ENCODE results near the gene SPAG4.

The SPAG4 gene

GRCh38 chr20:35626386-35627001 is 10.9 kb downstream of the SPAG4 start:
- no peaks in the 10 kb centered on the region for H3K27me3 ChIP-seq (ENCODE audit: control insufficient read depth, insufficient read depth, low read length)
- no peaks in the 10 kb centered on the region for H3K4me1 ChIP-seq (ENCODE audit: control insufficient read depth, insufficient read depth, low read length)
- H3K9me3 ChIP-seq (ENCODE audit: control insufficient read depth, insufficient read depth, low read length), result no peaks in the 10 kb centered on the region
- no peak overlapping the region for H3K27ac ChIP-seq (ENCODE audit: low read depth, low read length)
- H3K4me3 ChIP-seq (ENCODE audit: low read depth, low read length), result no peak overlapping the region
- H3K9ac ChIP-seq (ENCODE audit: low read depth, low read length), result no peak overlapping the region
- H3K36me3 ChIP-seq (ENCODE audit: control insufficient read depth, insufficient read depth, low read length), result peaks cover 65% of the 10 kb centered on the region

GRCh38 chr20:35627121-35627520 is 11.5 kb downstream of the SPAG4 start:
- Histone ChIP-seq H3K36me3 (ENCODE audit: control insufficient read depth, insufficient read depth, low read length) (peaks cover 68% of the 10 kb centered on the region), H3K9me3 (ENCODE audit: control insufficient read depth, insufficient read depth, low read length) (no peaks in the 10 kb centered on the region), H3K27ac (ENCODE audit: low read depth, low read length) (no peak overlapping the region), H3K4me3 (ENCODE audit: low read depth, low read length) (no peak overlapping the region), H3K9ac (ENCODE audit: low read depth, low read length) (no peak overlapping the region), H3K4me1 (ENCODE audit: control insufficient read depth, insufficient read depth, low read length) (no peaks in the 10 kb centered on the region), H3K27me3 (ENCODE audit: control insufficient read depth, insufficient read depth, low read length) (no peaks in the 10 kb centered on the region)

GRCh38 chr20:35629427-35630145 is 14.0 kb downstream of the SPAG4 start:
- Histone ChIP-seq H3K4me3 (ENCODE audit: low read depth, low read length) (no peak overlapping the region), H3K9ac (ENCODE audit: low read depth, low read length) (no peak overlapping the region), H3K36me3 (ENCODE audit: control insufficient read depth, insufficient read depth, low read length) (peaks cover 74% of the 10 kb centered on the region), H3K27me3 (ENCODE audit: control insufficient read depth, insufficient read depth, low read length) (no peaks in the 10 kb centered on the region), H3K9me3 (ENCODE audit: control insufficient read depth, insufficient read depth, low read length) (no peaks in the 10 kb centered on the region), H3K4me1 (ENCODE audit: control insufficient read depth, insufficient read depth, low read length) (no peaks in the 10 kb centered on the region), H3K27ac (ENCODE audit: low read depth, low read length) (no peak overlapping the region)

GRCh38 chr20:35630636-35631035 is 15.0 kb downstream of the SPAG4 start:
- no peak overlapping the region for H3K27ac ChIP-seq (ENCODE audit: low read depth, low read length)
- H3K9ac ChIP-seq (ENCODE audit: low read depth, low read length), result no peak overlapping the region
- H3K9me3 ChIP-seq (ENCODE audit: control insufficient read depth, insufficient read depth, low read length), result no peaks in the 10 kb centered on the region
- no peaks in the 10 kb centered on the region for H3K27me3 ChIP-seq (ENCODE audit: control insufficient read depth, insufficient read depth, low read length)
- H3K4me3 ChIP-seq (ENCODE audit: low read depth, low read length), result no peak overlapping the region
- no peaks in the 10 kb centered on the region for H3K4me1 ChIP-seq (ENCODE audit: control insufficient read depth, insufficient read depth, low read length)
- H3K36me3 ChIP-seq (ENCODE audit: control insufficient read depth, insufficient read depth, low read length), result peaks cover 66% of the 10 kb centered on the region

- H3K36me3 ChIP-seq (ENCODE audit: control insufficient read depth, insufficient read depth, low read length), result peaks cover 48% of the 10 kb centered on the region
These were observed 17.0 kb downstream of the SPAG4 start for GRCh38 chr20:35632539-35633115.

GRCh38 chr20:35635652-35636051 is 20.0 kb downstream of the SPAG4 start:
- Histone ChIP-seq H3K4me3 (ENCODE audit: low read depth, low read length) (no peak overlapping the region), H3K9me3 (ENCODE audit: control insufficient read depth, insufficient read depth, low read length) (no peaks in the 10 kb centered on the region), H3K9ac (ENCODE audit: low read depth, low read length) (no peak overlapping the region), H3K4me1 (ENCODE audit: control insufficient read depth, insufficient read depth, low read length) (peaks cover 8% of the 10 kb centered on the region; the same call in 1 of the 2 replicates), H3K36me3 (ENCODE audit: control insufficient read depth, insufficient read depth, low read length) (peaks cover 21% of the 10 kb centered on the region), H3K27ac (ENCODE audit: low read depth, low read length) (no peak overlapping the region), H3K27me3 (ENCODE audit: control insufficient read depth, insufficient read depth, low read length) (no peaks in the 10 kb centered on the region)

More at GRCh38 chr20:35632539-35633115, 17.0 kb downstream of the SPAG4 start:
- H3K4me1 ChIP-seq (ENCODE audit: control insufficient read depth, insufficient read depth, low read length), result no peaks in the 10 kb centered on the region
- H3K27ac ChIP-seq (ENCODE audit: low read depth, low read length), result no peak overlapping the region
- H3K27me3 ChIP-seq (ENCODE audit: control insufficient read depth, insufficient read depth, low read length), result no peaks in the 10 kb centered on the region
- H3K9me3 ChIP-seq (ENCODE audit: control insufficient read depth, insufficient read depth, low read length), result no peaks in the 10 kb centered on the region
- no peak overlapping the region for H3K4me3 ChIP-seq (ENCODE audit: low read depth, low read length)
- no peak overlapping the region for H3K9ac ChIP-seq (ENCODE audit: low read depth, low read length)

GRCh38 chr20:35636095-35636494 is 20.5 kb downstream of the SPAG4 start:
- H3K36me3 ChIP-seq (ENCODE audit: control insufficient read depth, insufficient read depth, low read length), result peaks cover 16% of the 10 kb centered on the region
- no peaks in the 10 kb centered on the region for H3K27me3 ChIP-seq (ENCODE audit: control insufficient read depth, insufficient read depth, low read length)
- H3K4me1 ChIP-seq (ENCODE audit: control insufficient read depth, insufficient read depth, low read length), result peaks cover 11% of the 10 kb centered on the region; the same call in 1 of the 2 replicates
- H3K9me3 ChIP-seq (ENCODE audit: control insufficient read depth, insufficient read depth, low read length), result no peaks in the 10 kb centered on the region
- no peak overlapping the region for H3K9ac ChIP-seq (ENCODE audit: low read depth, low read length)
- no peak overlapping the region for H3K27ac ChIP-seq (ENCODE audit: low read depth, low read length)
- no peak overlapping the region for H3K4me3 ChIP-seq (ENCODE audit: low read depth, low read length)

GRCh38 chr20:35637276-35637675 is 21.6 kb downstream of the SPAG4 start:
- no peak overlapping the region for H3K4me3 ChIP-seq (ENCODE audit: low read depth, low read length)
- peaks cover 4% of the 10 kb centered on the region; the same call in 1 of the 2 replicates for H3K36me3 ChIP-seq (ENCODE audit: control insufficient read depth, insufficient read depth, low read length)
- no peak overlapping the region for H3K27ac ChIP-seq (ENCODE audit: low read depth, low read length)
- peaks cover 11% of the 10 kb centered on the region; the same call in 1 of the 2 replicates for H3K4me1 ChIP-seq (ENCODE audit: control insufficient read depth, insufficient read depth, low read length)
- no peaks in the 10 kb centered on the region for H3K9me3 ChIP-seq (ENCODE audit: control insufficient read depth, insufficient read depth, low read length)
- H3K27me3 ChIP-seq (ENCODE audit: control insufficient read depth, insufficient read depth, low read length), result no peaks in the 10 kb centered on the region
- H3K9ac ChIP-seq (ENCODE audit: low read depth, low read length), result no peak overlapping the region

GRCh38 chr20:35638751-35639150 is 23.1 kb downstream of the SPAG4 start:
- peaks cover 17% of the 10 kb centered on the region for H3K4me1 ChIP-seq (ENCODE audit: control insufficient read depth, insufficient read depth, low read length)
- H3K9me3 ChIP-seq (ENCODE audit: control insufficient read depth, insufficient read depth, low read length), result no peaks in the 10 kb centered on the region
- H3K9ac ChIP-seq (ENCODE audit: low read depth, low read length), result no peak overlapping the region
- H3K27ac ChIP-seq (ENCODE audit: low read depth, low read length), result no peak overlapping the region
- no peaks in the 10 kb centered on the region for H3K27me3 ChIP-seq (ENCODE audit: control insufficient read depth, insufficient read depth, low read length)
- no peaks in the 10 kb centered on the region for H3K36me3 ChIP-seq (ENCODE audit: control insufficient read depth, insufficient read depth, low read length)
- H3K4me3 ChIP-seq (ENCODE audit: low read depth, low read length), result no peak overlapping the region

GRCh38 chr20:35640724-35641123 is 25.1 kb downstream of the SPAG4 start:
- Histone ChIP-seq H3K9me3 (ENCODE audit: control insufficient read depth, insufficient read depth, low read length) (no peaks in the 10 kb centered on the region), H3K27ac (ENCODE audit: low read depth, low read length) (no peak overlapping the region), H3K36me3 (ENCODE audit: control insufficient read depth, insufficient read depth, low read length) (no peaks in the 10 kb centered on the region), H3K9ac (ENCODE audit: low read depth, low read length) (no peak overlapping the region), H3K4me1 (ENCODE audit: control insufficient read depth, insufficient read depth, low read length) (peaks cover 17% of the 10 kb centered on the region), H3K4me3 (ENCODE audit: low read depth, low read length) (no peak overlapping the region), H3K27me3 (ENCODE audit: control insufficient read depth, insufficient read depth, low read length) (no peaks in the 10 kb centered on the region)

GRCh38 chr20:35641743-35642142 is 26.1 kb downstream of the SPAG4 start:
- no peaks in the 10 kb centered on the region for H3K9me3 ChIP-seq (ENCODE audit: control insufficient read depth, insufficient read depth, low read length)
- H3K9ac ChIP-seq (ENCODE audit: low read depth, low read length), result no peak overlapping the region
- no peaks in the 10 kb centered on the region for H3K36me3 ChIP-seq (ENCODE audit: control insufficient read depth, insufficient read depth, low read length)
- H3K27me3 ChIP-seq (ENCODE audit: control insufficient read depth, insufficient read depth, low read length), result no peaks in the 10 kb centered on the region
- H3K4me3 ChIP-seq (ENCODE audit: low read depth, low read length), result no peak overlapping the region
- H3K27ac ChIP-seq (ENCODE audit: low read depth, low read length), result no peak overlapping the region
- peaks cover 17% of the 10 kb centered on the region for H3K4me1 ChIP-seq (ENCODE audit: control insufficient read depth, insufficient read depth, low read length)

Measured in HUES48 (cell line).